GM21381 (cell line): ENCODE results near the gene SLC7A10.

Source experiments
- ATAC-seq: cut with Tn5 transposase; IDR thresholded peaks from one replicate; pipeline ENCODE4 v1.9.1; 2021; ENCODE audit warnings: mild to moderate bottlenecking, moderate library complexity; ENCODE audit not compliant: unreplicated experiment

Gene SLC7A10

DNA sequence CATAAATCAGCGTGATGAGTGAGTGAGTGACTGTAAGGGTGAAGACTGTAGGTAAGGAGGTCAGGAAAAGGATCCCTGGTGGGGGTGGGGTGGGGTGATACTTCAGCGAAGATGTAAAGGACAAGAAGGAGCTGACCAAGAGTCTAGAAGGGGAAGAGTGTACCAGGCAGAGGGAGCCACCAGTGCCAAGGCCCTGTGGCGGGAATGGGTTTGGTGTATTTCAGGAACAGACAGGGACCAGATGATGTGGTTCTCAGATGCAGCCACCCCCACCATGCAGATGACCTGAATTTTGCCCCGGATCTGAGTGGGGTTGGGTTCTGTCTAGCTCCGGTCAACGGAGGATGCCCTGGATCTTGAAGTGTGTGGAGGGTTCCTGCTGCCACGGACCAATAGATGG lies 30.1 kb upstream of the SLC7A10 start:
- no peak for ATAC-seq

DNA sequence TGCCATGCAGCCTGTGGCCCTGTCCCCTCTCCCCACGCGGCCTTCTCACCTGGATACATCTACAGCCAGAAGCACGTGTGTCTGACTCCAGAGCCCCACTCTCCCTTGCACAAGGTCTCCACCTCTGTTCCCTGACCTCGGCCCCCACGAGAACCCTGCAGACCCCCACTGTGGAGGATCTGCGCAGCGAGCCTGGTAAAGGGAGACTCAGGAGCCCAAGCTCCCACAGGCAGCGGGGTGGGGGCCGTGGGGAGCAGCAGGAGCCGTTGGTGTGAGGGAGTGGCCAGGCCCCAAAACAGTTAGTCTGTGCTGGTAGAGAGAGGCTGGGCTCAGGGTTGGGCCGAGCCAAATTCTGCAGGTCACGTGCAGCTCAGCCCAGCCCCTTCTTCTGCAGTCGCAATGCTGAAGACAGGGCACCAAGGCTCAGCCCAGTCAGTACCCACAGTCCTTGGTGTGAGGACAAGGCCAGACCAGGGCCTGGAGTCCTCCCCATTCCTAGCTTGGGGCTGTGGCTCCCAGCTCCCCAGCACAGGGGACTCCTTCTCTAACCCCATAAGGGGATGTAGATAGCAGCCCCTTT lies 28.7 kb upstream of the SLC7A10 start:
- ATAC-seq = no peak

DNA sequence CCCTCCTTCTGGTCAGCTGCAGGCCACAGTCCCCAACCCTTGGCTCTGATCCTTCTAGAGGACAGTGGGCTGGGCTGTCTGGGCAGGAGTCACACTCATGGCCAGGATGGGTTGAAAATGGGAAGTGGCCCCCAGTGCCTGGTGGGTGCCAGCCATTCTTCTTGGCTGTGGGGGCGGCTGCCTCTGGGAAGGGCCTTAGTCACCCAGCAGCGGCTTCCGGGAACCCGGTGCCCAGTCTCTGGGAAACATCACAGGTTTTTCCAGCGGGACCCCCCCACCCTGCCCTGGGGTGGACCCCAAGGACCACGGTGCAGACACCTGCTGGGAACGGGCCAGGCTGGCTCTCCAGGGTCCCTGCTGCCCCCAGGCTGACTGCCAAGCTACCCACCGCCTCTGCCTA lies 27.3 kb upstream of the SLC7A10 start:
- no peak for ATAC-seq

DNA sequence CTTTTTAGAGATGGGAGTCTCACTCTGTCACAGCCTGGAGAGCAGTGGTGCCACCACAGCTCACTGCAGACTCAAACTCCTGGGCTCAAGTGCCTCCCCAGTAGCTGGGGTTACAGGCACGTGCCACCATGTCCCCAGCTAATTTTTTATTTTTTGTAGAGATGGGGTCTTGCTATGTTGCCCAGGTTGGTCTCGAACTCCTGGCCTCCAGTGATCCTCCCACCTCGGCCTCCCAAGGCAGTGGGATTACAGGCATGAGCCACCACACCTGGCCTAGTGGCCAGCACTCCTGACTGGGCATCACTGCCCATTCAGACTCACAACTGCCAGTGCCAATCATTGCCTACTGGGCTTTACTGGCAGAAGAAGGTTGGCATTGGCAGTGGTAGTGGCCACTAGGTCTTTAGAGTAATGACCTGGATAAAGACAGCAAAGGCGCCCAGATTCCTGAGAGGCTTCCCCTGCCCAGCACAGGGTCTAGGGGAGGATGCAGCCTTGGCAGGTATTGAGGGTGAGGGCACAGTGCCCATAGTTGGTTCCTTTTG lies 26.8 kb upstream of the SLC7A10 start:
- no peak for ATAC-seq

DNA sequence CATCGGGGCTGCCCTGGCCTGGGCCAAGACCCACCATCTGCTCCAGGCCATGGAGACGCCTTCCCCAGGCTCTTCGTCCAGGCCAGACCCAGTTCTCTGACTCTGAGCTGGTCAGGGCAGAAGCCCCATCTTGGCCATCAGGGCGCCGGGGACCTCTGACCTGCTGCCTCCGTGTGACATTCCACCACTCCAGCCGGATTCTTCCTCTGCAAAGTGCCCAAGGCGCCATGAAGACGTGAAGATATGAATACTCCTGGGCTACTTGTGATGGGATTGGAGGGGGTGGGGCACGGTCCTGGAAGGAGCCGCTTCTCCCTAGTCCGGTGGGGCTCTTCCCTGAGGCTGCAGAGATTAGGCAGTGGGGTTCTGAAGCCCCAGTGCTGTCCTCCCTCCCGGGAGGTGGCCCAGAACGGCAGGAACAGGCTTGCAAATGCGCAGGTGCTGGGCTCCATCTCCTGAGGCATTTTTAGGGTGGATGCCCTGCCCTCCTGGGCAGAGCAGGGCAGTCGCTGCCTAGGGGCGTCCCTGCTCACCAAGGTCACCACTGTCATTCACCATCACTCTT lies 26.0 kb upstream of the SLC7A10 start:
- no peak for ATAC-seq

DNA sequence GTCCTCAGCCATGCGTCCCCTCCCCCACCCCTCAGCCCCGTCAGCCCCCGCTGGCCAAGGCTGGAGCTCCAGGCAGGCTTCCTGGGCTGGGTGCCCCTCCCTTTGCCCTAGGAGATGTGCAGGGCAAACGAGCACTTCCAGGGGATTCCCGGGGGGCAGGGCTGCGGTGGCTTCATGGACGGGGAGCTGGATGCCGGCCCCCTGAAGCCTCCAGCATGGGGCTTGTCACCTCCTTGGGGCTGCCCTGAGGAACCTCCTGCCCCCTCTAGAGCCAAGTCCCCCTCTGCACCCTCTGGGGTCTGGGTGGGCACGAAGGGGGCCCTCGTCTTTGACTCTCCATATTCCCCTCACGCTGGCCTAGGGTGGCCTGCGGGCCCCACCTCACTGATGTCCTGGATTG lies 25.4 kb upstream of the SLC7A10 start:
- ATAC-seq = no peak

DNA sequence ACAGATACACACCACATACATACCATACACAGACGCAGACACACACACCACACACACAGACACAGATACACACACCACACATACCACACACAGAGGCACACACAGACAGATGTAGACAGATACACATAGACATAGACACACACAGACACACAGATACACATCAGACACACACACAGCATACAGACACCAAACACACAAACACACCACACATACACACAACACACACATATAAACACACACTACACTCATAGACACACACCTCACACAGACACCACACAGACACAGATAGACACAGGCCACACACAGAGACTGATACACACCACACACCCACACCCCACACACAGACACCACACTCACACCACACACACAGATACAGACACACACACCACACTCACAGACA lies 24.9 kb upstream of the SLC7A10 start:
- no peak for ATAC-seq

DNA sequence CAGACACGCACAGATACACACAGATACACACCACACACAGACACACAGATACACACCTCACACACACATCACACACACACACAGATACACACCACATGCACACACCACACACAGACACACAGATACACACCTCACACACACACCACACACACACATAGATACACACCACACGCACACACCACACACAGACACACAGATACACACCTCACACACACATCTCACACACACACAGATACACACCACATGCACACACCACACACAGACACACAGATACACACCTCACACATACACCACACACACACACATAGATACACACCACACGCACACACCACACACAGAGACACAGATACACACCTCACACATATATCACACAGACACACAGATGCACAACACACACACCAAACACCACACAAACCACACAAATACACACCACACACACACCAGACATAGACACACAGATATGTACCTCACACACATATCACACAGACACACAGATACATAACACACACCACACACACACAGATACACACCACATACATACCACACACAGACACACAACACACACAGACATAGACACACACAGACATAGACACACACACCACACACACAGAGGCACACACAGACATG lies 24.2 kb upstream of the SLC7A10 start:
- ATAC-seq = no peak

DNA sequence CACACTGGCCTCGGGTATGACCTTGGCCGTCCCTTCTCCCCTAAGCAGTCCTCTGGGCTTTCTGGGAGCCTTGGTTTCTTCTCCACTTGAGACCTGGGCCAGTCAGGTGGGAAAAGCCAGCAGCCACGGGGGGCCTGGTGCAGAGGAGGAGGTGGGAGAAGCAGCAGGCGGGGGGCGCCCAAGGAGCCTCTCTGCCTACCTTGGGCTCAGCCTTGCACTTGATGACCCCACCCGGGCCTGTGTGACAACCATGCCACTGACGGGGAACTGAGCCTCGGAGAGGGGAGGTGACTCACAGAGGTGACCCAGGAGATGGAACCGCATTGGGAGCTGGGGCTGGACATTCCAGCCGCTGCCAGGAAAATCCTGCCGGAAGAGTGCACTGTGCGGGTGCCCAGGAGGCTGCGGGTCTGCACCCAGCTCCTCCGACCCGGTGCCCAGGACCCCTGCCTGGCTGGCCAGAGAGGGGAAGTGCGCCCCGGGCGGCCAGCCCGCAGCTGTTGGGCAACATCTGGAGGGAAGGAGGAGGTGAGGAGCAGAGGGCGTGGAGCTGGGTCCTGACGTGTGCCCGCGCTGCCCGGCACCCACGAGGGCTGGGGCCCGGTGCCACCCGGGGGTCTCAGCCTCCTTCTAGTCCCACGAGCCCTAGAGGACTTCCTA lies 23.4 kb upstream of the SLC7A10 start:
- no peak for ATAC-seq

DNA sequence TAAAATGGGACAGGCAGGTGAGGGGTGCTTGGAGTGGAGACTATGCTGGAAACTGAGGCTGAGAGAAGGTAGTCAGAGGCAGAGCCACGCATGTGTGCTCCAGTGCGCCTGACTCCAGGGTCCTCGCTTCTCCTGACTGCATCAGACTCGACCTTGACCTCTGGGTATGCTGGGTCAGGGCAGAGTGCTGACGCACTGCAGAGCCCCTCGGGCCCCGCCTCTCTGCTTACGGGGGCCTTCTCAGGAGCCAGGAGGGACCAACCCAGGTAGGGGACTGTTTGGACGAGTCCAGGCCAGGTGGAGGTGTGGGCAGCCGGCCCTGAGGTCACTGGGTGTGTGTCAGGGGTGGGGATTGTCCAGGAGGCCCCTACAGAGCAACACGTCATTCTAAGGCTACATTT lies 22.9 kb upstream of the SLC7A10 start:
- ATAC-seq = no peak

DNA sequence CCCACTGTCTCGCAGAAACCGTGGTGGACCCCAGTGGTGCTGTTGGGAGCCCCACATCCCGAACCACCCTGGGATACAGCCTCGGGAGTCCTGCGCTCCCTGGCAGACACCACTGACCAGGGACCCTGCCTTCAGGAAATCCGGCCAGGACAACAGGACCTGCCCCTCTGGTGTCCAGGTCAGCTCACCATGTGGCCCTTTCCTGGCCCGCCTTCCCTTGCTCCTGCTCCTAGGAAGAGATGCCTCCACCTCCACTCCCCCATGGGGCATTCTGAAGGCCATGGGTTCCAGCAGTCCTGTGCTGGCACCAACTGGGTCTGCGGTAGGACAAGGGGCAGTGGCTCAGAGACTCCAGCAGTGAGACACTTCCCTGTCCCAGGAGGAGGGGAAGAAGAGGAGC lies 22.5 kb upstream of the SLC7A10 start:
- no peak for ATAC-seq

DNA sequence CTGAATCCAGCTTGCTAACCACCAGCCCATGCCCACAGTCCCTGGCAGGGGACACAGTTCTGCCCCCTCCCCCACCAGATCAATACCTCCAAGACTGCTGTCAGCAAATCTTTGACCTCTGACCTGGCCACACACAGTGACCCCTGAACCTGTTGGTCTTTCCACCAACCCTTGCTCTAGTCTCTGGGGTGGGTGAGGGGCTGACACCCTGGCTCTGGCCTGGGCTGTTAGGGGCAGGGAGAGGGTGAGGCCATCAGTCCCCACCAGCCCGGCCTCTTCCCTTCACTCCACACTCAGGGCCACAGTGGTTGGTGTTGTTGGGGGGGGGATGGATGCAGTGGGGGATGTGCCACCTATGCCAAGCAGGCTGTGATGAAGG lies 21.8 kb upstream of the SLC7A10 start:
- no peak for ATAC-seq

DNA sequence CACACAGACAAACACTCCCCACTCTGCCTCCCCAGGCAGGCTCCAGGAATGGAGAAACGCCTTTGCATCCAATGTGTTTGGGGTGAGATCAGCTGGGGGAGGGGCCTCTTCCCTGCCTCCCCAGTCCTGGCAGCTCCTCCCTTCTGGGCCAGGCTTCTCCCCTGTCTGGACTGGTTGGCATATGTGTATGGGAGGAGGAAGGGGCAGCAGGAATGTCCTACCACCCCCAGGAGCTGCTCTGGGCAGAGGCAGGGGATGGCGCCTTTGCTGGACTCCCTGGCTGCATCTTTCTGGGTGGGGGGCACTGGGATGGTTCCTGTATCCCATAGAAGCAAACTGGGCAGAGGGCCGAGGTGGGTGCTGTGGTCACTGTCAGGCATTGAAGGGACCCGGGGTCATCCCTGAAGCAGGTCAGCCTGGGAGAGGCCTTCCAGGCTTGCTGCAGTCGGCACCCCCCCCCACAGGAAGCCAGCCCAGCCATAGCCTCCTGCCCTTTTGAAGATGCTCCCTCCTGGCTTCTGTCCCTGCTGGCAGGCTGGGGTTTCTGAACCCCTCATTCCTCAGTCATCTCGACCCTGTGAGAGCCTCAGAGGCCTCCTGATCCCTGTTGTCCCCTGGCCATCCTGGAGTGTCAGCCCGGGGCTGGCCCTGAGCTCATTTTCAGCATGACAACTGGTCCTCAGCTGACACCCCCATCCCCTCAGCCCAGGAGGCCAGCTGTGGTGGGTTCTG lies 21.2 kb upstream of the SLC7A10 start:
- ATAC-seq = no peak

DNA sequence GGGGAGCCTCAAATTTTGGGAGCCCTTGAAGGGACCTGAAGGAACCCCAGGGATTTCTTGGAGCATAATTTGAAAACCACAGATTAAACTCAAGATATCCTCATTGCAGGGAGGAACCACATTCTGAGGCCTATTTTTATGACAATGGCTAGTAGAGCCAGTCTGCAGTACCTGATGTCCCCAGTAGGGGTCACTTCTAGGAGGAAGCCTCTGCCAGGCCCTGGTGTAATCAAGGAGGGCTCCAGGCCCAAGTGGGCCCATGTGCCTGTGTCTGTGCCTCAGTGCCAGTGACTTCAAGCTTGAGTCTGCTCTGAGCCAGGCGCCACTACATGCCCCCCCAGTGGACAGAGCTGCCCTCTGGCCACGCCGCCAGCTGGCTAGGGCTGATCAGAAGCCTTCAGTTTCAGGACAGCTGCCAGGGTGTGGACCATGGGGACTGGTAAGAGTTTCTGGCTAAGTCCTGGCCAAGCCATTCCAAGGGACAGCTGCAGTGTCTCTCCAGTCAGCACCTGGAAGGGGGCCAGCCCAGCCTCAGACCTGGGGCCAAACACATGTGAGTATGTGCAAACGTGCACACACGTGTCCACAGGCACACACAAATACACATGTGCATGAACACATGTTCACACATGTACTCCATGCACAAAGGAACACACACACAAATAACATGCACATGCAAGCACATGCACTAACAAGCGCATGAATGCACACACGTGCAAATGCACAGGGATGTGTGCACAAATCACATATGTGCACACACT lies 20.5 kb upstream of the SLC7A10 start:
- ATAC-seq = no peak

DNA sequence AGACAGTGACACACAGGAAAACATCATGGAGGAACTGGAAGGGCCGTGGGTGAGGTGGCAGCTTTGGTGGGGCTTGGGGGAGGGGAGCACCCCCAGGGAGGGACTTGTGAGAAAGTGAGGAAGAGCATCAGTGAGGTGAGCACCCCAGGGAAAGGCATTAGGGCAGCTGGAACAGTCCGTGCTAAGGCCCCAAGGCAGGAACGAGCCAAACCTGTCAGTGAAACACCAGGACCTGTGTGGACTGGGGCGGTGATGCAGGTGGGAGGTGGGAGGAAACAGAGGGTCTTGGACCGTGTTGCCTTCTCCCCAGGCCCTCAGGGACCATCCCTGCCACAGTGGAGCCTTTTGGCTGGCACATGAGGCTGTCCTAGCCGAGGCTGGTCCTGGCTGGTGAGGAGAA lies 17.3 kb upstream of the SLC7A10 start:
- ATAC-seq = no peak

DNA sequence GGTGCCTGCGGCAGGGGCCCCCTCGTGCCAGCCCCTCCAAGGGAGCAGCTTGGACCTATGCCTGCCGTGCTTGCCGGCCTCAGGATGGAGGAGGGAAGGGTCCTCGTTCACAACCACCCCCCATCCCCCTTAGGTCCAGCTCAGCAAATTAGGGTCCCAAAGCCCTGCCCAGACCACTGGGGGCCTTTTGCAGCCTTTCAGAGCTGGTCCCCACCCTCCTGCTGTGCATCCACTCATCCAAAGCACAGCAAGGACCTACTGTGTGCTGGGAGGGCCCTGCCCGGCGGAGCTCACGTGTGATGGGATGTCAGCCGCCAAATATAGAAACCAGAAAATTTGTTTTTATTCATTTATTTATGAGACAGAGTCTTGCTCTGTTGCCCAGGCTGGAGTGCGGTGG lies 16.5 kb upstream of the SLC7A10 start:
- ATAC-seq = no peak

DNA sequence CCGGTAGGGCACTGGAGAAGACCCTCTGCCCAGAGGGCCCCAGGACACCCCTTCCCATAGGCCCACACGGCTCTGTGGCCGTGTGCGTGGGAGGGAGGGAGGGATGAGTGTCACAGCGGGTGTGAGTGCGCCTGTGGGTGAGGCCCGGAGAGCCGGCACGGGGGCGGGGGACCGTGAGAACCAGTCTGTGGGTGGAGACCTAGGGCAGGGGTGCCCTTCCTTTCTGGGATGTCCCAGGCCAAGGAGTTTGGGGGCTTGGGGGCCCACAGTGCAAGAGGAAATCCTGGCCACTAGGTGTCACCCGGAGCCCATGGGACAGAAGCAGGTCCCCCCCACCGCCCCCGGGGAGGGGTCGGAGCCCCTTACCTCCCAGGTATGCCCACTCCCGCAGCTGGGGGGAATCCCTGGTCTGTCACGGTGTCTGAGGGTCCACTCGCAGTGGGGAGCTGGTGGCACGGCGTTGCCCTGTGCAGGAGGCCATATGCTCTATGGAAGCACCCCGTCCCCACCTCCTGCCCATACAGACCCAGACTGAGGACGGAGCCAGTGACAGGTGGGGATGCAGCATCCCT lies 16.0 kb upstream of the SLC7A10 start:
- ATAC-seq = no peak

DNA sequence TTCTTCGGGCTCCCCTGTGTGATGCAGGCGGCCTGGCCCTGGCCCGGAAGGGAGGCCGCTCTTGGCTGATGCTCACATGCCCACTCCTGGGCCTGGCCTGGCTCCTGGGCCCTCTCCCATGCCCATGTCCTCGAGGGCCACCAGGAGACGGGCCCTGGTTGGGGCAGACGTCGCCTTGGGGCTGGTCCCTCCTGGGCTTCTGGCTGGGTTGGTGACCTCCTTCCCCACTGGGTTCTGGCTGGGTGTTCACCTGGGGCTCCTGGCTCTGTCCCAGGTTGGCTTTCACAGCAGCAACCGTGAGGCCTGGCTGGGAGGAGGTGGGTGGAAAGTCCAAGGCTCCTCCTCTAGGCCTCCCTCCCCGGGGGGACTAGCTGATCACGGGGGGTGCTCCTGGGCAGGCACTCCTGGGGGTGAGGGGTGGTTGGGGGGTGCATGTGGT lies 15.5 kb upstream of the SLC7A10 start:
- ATAC-seq = no peak

DNA sequence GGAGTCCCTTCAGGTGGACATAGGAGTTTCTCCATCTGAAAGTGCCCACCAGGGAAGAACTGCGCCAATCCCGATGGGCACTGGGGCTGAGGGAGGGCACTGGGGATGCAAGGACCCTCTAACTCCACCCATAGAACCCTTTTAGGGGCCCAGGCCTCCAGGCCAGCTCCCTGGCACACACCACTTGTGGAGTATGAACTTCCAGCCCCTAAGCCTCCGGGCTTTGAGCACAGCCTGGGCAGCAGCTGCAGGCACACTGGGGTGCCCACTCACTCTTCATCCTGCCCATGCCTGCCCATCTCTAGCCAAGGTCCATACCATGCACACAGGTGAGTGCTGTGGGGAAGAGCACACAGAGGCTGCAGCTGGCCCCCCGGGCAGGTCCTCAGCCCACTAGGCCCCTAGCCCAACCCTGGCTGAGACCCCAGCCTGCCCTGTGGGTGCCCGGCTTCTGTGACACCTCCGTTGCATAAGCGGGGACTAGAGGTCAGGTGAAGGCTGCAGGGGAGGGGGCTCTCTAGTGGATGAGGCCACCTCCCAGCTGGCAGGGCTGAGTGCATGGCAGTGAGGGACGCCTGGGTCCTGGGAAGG lies 14.6 kb upstream of the SLC7A10 start:
- ATAC-seq = no peak
